IPS DF 6.9 (cell line): Measurements from ENCODE around the gene TCF12.

Source experiments
- DNase-seq: peaks from one replicate; pipeline ENCODE4 v3.0.0-alpha.2; 2013; ENCODE audit warnings: low read depth, low spot score
- H3K27ac ChIP-seq: one replicate; pipeline ENCODE4 v1.5.1; 2013; ENCODE audit warnings: low read length, control low read depth
- H3K27me3 ChIP-seq: 2 replicates; pipeline ENCODE4 v1.6.1; 2013; ENCODE audit warnings: mild to moderate bottlenecking, low read length; ENCODE audit not compliant: control insufficient read depth, insufficient read depth
- H3K36me3 ChIP-seq: 2 replicates; pipeline ENCODE4 v1.6.1; 2013; ENCODE audit warnings: low read length; ENCODE audit not compliant: control insufficient read depth, insufficient read depth
- H3K4me1 ChIP-seq: 2 replicates; pipeline ENCODE4 v1.6.1; 2013; ENCODE audit warnings: low read length; ENCODE audit not compliant: control insufficient read depth, insufficient read depth
- H3K4me3 ChIP-seq: 2 replicates; pipeline ENCODE4 v1.5.1; 2013; ENCODE audit warnings: mild to moderate bottlenecking, low read length
- H3K9me3 ChIP-seq: 2 replicates; pipeline ENCODE4 v1.6.1; 2013; ENCODE audit warnings: low read length, inconsistent platforms; ENCODE audit not compliant: control insufficient read depth, insufficient read depth
- WGBS: extraction: QIAGEN DNeasy Blood & Tissue Kit; methylation state at CpG from one replicate; pipeline ENCODE4 v1.1.7; 2013; ENCODE audit warnings: mixed read lengths, missing lambda C conversion rate; ENCODE audit not compliant: insufficient read length, insufficient coverage; 5-methylcytosine and 5-hydroxymethylcytosine counted together

Gene TCF12

GRCh38 chr15:57028176-57028575 lies 109.7 kb downstream of the TCF12 start:
- WGBS, result no CpG with 5 or more reads among the region's 7 CpGs
- Histone ChIP-seq H3K4me3 (no peak overlapping the region), H3K27ac (no peak overlapping the region), H3K36me3 (no peaks in the 10 kb centered on the region), H3K4me1 (no peaks in the 10 kb centered on the region; the same call in 1 of the 2 replicates), H3K9me3 (no peaks in the 10 kb centered on the region), H3K27me3 (no peaks in the 10 kb centered on the region)
- DNase-seq, result no peak

- Histone ChIP-seq H3K4me3 (no peak overlapping the region), H3K27me3 (no peaks in the 10 kb centered on the region), H3K27ac (no peak overlapping the region), H3K9me3 (no peaks in the 10 kb centered on the region), H3K4me1 (no peaks in the 10 kb centered on the region; the same call in 1 of the 2 replicates), H3K36me3 (no peaks in the 10 kb centered on the region)
- DNase-seq, result no peak
- WGBS, result no CpG with 5 or more reads among the region's 3 CpGs
Observed at GRCh38 chr15:57030011-57030410, 111.6 kb downstream of the TCF12 start.

DNA sequence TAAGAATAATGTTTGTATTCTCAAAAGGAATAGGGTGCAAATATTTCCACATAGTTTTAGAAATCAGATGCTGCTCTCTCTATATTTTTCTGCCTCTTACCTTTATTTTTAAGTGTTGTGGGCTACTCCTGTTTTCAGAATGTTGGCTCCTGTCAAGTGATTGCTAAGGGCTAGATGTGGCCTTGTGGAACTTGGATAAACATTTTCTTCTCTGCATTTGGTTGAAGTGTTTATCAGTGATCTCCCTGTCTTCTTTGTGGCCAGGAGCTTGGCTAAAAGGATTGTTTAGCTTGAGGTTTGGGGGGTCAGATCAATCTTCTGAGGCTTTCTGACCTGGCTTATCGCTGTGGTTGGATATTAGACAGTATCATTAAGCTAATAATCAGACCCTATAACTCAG lies 112.6 kb downstream of the TCF12 start:
- no peak overlapping the region for H3K27ac ChIP-seq
- no peaks in the 10 kb centered on the region for H3K27me3 ChIP-seq
- no peaks in the 10 kb centered on the region for H3K9me3 ChIP-seq
- H3K4me3 ChIP-seq, result no peak overlapping the region
- H3K36me3 ChIP-seq, result no peaks in the 10 kb centered on the region
- peaks cover 2% of the 10 kb centered on the region; the same call in 1 of the 2 replicates for H3K4me1 ChIP-seq
- no peak for DNase-seq
- no CpG with 5 or more reads among the region's 1 CpG for WGBS

DNA sequence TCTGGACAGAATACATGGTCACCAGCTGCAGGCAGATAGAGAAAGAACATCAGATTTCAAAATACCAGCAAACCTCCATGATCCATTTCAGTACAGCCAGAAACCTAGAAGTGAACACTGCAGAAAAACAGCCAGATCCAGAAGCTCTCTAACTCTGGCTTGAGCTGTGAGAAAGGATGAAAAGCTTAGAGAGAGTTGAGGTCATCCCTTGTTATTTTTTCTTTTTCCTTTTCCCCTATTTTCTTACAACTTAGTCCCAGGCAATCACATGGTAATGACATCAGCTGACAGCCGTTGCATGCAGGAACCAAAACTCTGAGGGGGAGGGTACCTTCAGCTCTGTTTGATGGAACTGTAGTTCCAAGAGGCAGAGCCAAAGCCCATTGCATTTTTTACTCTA lies 113.2 kb downstream of the TCF12 start:
- H3K36me3 ChIP-seq, result no peaks in the 10 kb centered on the region
- H3K9me3 ChIP-seq, result no peaks in the 10 kb centered on the region
- no peak overlapping the region for H3K27ac ChIP-seq
- WGBS, result no CpG with 5 or more reads among the region's 1 CpG
- peaks cover 2% of the 10 kb centered on the region; the same call in 1 of the 2 replicates for H3K4me1 ChIP-seq
- H3K4me3 ChIP-seq, result no peak overlapping the region
- no peak for DNase-seq
- no peaks in the 10 kb centered on the region for H3K27me3 ChIP-seq

GRCh38 chr15:57032338-57032737 lies 113.9 kb downstream of the TCF12 start:
- no peaks in the 10 kb centered on the region for H3K36me3 ChIP-seq
- peaks cover 2% of the 10 kb centered on the region; the same call in 1 of the 2 replicates for H3K4me1 ChIP-seq
- no peak overlapping the region for H3K4me3 ChIP-seq
- no peaks in the 10 kb centered on the region for H3K9me3 ChIP-seq
- no peaks in the 10 kb centered on the region for H3K27me3 ChIP-seq
- no peak overlapping the region for H3K27ac ChIP-seq
- no CpG with 5 or more reads among the region's 5 CpGs for WGBS
- DNase-seq, result no peak

DNA sequence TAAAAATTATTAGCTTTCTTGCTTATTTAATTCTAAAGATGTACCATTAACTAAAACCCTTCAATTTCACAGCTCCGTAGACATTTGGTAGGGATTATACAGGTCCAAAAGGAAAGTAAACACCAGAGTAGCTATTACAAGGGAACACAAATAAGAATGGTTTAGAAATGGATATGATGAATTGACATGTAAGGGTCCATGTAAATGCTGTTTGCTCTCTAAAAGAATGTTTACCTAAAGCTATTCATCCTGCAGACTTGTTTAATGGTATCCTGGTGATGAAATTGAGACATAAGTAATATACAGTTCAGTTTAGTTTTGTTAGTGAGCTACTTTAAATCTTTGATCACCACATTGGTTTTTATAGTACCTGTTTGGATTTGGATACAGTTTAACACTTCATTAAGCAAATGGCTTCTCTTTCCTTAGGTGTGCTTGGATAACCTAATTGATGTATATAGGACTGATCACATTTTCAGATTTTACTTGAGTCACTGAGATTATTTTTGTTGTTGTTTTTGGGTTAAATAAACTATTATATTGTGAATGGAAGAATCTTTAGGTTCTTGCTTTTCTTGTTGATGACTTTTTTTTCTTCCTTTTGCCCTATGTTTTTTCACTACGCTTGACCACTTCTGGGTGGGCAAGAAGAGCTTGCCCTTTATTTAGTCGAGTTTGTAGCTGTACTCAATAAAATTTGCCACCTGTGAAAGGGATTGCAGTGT lies 115.4 kb downstream of the TCF12 start:
- Histone ChIP-seq H3K27ac (no peak overlapping the region), H3K4me3 (no peak overlapping the region), H3K4me1 (peaks cover 2% of the 10 kb centered on the region; the same call in 1 of the 2 replicates), H3K9me3 (no peaks in the 10 kb centered on the region), H3K36me3 (no peaks in the 10 kb centered on the region), H3K27me3 (no peaks in the 10 kb centered on the region)
- no CpG with 5 or more reads among the region's 3 CpGs for WGBS
- no peak for DNase-seq

- Histone ChIP-seq H3K36me3 (no peaks in the 10 kb centered on the region), H3K27me3 (no peaks in the 10 kb centered on the region), H3K9me3 (no peaks in the 10 kb centered on the region), H3K27ac (no peak overlapping the region), H3K4me3 (no peak overlapping the region), H3K4me1 (peaks cover 2% of the 10 kb centered on the region; the same call in 1 of the 2 replicates)
- no peak for DNase-seq
- WGBS, result no CpG with 5 or more reads among the region's 1 CpG
Observed at GRCh38 chr15:57034613-57035012, 116.2 kb downstream of the TCF12 start.

DNA sequence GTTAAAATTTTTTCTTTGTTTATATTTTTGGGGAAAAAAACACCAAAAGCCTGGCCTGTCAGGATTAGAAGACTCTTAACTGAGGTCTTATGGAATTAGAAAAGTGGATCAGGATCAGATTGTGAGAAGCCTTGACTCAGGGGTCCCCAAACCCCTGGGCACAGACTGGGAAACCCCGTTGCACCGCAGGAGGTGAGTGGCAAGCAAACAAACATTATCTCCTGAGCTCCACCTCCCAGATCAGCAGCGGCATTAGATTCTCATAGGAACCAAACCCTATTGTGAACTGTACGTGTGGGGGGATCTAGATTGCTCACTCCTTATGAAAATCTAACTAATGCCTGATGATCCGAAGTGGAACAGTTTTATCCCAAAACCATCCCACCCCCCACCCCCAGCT lies 117.2 kb downstream of the TCF12 start:
- no CpG with 5 or more reads among the region's 5 CpGs for WGBS
- Histone ChIP-seq H3K4me3 (no peak overlapping the region), H3K4me1 (peaks cover 2% of the 10 kb centered on the region; the same call in 1 of the 2 replicates), H3K9me3 (no peaks in the 10 kb centered on the region), H3K27ac (no peak overlapping the region), H3K27me3 (no peaks in the 10 kb centered on the region), H3K36me3 (no peaks in the 10 kb centered on the region)
- DNase-seq, result no peak

DNA sequence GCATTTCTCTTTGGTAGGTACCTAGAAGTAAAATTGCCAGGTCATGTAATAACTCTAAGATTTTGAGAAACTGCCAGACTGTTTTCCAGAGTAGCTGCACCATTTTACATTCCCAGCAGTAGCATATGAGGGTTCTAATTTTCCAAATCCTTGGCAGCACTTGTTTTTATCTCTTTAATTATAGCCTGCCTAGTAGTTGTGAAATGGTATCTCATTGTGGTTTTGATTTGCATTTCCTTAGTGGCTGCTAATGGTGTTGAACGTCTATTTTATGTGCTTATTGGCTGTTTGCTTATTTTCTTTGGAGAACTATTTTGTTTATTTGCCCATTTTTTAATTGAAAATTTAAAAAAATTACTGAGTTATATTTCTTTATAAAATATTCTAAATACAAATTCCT lies 117.9 kb downstream of the TCF12 start:
- no peak for DNase-seq
- Histone ChIP-seq H3K9me3 (no peaks in the 10 kb centered on the region), H3K36me3 (no peaks in the 10 kb centered on the region), H3K27ac (no peak overlapping the region), H3K4me3 (no peak overlapping the region), H3K27me3 (no peaks in the 10 kb centered on the region), H3K4me1 (peaks cover 2% of the 10 kb centered on the region; the same call in 1 of the 2 replicates)
- WGBS, result no CpG with 5 or more reads among the region's 1 CpG

DNA sequence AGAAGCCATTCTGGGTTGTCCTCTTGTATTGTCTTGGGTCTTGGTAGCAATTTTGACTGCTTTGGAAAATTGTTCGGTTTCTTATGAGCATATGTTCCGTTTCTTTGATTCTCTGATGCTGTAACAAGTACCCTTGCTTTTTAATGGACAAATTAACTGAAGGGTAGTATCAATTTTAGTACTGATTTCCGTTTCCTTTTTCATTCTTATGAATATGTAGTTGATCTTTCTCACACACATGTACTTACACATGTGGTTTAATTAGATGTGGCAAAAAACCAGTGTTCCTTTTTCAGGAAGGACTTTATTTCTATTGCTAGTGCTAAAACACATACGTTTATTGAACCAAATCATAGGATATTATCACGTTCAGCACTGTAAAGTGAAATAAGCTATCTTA lies 119.1 kb downstream of the TCF12 start:
- Histone ChIP-seq H3K36me3 (no peaks in the 10 kb centered on the region), H3K4me3 (no peak overlapping the region), H3K4me1 (peaks cover 2% of the 10 kb centered on the region; the same call in 1 of the 2 replicates), H3K27me3 (no peaks in the 10 kb centered on the region), H3K27ac (no peak overlapping the region), H3K9me3 (no peaks in the 10 kb centered on the region)
- WGBS, result no CpG with 5 or more reads among the region's 5 CpGs
- no peak for DNase-seq

GRCh38 chr15:57038040-57038439 lies 119.6 kb downstream of the TCF12 start:
- peaks cover 2% of the 10 kb centered on the region; the same call in 1 of the 2 replicates for H3K4me1 ChIP-seq
- no peak for DNase-seq
- H3K27ac ChIP-seq, result no peak overlapping the region
- no CpG with 5 or more reads among the region's 2 CpGs for WGBS
- H3K36me3 ChIP-seq, result no peaks in the 10 kb centered on the region
- H3K4me3 ChIP-seq, result no peak overlapping the region
- H3K9me3 ChIP-seq, result no peaks in the 10 kb centered on the region
- no peaks in the 10 kb centered on the region for H3K27me3 ChIP-seq
